OCI-LY7 (cell line): ENCODE results near the gene WDR46.

Experiments
- EZH2phosphoT487 ChIP-seq: fragments of 200-600 bp; sonication (generic); IDR thresholded peaks from 2 replicates; pipeline ENCODE4 v1.6.1; 2018; ENCODE audit warnings: low read depth, borderline replicate concordance, mild to moderate bottlenecking, mixed run types, antibody characterized with exemption, low read length, moderate library complexity, mixed read lengths
- TF ChIP-seq, protein P1 (sequence below): fragments of 200-600 bp; sonication (generic); conservative IDR thresholded peaks from 2 replicates; pipeline ENCODE4 v1.5.1; 2014; ENCODE audit warnings: mild to moderate bottlenecking, antibody characterized with exemption, low read length, moderate library complexity, mixed read lengths

DNA sequence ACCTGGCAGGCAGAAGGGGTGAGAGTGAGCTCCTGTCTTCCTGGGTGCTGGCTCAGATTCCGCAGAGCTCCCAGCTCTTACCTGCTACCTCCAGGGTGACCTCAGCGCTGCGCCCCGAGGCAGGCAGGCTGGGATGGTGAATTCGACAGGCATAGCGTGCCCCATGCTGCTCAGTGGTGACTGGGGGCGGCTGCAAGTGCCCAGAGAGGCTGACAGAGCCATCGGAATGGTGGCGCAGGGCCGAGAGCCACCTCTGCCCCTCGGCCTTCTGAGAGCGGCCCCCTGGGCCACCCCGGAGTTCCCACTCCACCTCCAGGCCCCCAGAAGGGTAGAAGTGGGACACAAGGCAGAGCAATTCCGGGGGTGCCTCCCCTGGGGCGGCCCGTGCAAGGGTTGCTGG, 15.2 kb upstream of the WDR46 start:
- TF ChIP-seq, protein P1, sequence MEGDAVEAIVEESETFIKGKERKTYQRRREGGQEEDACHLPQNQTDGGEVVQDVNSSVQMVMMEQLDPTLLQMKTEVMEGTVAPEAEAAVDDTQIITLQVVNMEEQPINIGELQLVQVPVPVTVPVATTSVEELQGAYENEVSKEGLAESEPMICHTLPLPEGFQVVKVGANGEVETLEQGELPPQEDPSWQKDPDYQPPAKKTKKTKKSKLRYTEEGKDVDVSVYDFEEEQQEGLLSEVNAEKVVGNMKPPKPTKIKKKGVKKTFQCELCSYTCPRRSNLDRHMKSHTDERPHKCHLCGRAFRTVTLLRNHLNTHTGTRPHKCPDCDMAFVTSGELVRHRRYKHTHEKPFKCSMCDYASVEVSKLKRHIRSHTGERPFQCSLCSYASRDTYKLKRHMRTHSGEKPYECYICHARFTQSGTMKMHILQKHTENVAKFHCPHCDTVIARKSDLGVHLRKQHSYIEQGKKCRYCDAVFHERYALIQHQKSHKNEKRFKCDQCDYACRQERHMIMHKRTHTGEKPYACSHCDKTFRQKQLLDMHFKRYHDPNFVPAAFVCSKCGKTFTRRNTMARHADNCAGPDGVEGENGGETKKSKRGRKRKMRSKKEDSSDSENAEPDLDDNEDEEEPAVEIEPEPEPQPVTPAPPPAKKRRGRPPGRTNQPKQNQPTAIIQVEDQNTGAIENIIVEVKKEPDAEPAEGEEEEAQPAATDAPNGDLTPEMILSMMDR: no peak
- no peak for TF ChIP-seq EZH2phosphoT487
